Measurements from ENCODE around the gene C12orf54. TPM values are rescaled to one million over a fixed set of nuclear protein-coding genes. Genes with fewer than 3 reads are reported as not detected.
A peak's percentile ranks its signal among the peaks of the same experiment; 100 is the strongest.

C12orf54 gene
- total RNA-seq, 4 donors from 2014 or later: not detected

DNA sequence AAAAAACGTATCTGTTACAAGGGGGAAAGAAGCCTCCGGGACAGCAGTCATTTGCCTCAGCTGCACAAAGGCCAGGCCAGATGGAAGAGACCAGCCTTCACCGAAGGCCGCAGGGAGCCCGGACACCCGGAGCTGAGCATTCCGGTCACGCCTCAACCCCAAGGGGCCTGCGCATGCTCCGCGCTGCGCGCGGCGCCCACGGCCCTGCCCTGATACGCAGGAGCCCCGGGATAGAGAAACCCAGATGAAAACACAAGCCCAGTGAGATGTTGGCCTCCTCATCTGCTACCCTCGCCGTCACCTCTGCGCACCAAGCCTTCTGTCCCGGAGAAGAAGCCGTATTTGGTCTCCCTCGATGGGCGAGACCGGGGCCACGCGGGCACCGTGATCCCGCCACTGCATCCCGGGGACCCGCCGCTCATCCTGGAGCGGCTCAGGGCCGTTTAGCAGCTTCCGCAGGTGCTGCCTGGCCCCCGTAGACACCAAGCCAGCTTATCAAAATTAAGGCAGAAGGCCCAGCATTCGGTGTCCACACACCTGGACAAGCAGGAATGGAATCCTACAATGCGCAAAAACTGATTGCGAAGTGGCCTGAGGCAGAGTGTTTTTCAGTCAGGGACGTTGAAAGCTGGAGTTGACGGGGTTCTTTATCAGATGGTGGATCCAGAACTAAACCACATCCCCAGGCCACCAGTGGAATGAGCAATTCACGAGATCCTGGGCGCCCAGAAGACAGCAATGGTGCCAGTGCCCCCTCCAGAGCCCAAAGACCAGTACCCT lies 45.8 kb downstream of the C12orf54 start:
- Histone ChIP-seq H3K4me1 (no peaks in the 10 kb centered on the region), H3K27ac (no peak overlapping the region), H3K27me3 (no peaks in the 10 kb centered on the region), H3K4me3 (replicated peaks in 1 of 3) (no peak overlapping the region), H3K9me3 (no peaks in the 10 kb centered on the region), H3K36me3 (no peaks in the 10 kb centered on the region)
- no peak for TF ChIP-seq POLR2A (IDR thresholded peaks at IDR 0.05)
- TF ChIP-seq, protein P1, sequence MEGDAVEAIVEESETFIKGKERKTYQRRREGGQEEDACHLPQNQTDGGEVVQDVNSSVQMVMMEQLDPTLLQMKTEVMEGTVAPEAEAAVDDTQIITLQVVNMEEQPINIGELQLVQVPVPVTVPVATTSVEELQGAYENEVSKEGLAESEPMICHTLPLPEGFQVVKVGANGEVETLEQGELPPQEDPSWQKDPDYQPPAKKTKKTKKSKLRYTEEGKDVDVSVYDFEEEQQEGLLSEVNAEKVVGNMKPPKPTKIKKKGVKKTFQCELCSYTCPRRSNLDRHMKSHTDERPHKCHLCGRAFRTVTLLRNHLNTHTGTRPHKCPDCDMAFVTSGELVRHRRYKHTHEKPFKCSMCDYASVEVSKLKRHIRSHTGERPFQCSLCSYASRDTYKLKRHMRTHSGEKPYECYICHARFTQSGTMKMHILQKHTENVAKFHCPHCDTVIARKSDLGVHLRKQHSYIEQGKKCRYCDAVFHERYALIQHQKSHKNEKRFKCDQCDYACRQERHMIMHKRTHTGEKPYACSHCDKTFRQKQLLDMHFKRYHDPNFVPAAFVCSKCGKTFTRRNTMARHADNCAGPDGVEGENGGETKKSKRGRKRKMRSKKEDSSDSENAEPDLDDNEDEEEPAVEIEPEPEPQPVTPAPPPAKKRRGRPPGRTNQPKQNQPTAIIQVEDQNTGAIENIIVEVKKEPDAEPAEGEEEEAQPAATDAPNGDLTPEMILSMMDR (IDR thresholded peaks at IDR 0.05): no peak
- intact Hi-C loops (cut with DNase I): no loop called here
- no peak for DNase-seq
- 91% methylated on average over 34 to 44 of the region's 44 CpGs for WGBS, 2 donors

DNA sequence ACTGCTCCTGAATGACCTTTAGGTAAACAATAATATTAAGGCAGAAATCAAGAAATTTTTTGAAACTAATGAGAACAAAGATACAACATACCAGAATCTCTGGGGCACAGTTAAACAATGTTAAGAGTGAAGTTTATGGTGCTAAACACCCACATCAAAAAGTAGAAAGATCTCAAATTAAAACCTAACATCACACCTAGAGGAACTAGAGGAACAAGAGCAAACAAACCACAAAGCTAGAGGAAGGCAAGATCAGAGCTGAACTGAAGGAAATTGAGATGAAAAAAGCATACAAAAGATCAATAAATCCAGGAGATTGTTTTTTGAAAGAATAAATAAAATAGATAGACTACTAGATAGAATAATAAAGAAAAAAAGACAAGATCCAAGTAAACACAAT lies 50.3 kb downstream of the C12orf54 start:
- intact Hi-C loops (cut with DNase I): no loop called here
- no peak overlapping the region for H3K4me3 ChIP-seq (replicated peaks in 1 of 3)
- H3K36me3 ChIP-seq: no peaks in the 10 kb centered on the region
- no peak overlapping the region for H3K27ac ChIP-seq
- H3K9me3 ChIP-seq: no peaks in the 10 kb centered on the region
- no peak for DNase-seq
- H3K27me3 ChIP-seq: no peaks in the 10 kb centered on the region
- H3K4me1 ChIP-seq: no peaks in the 10 kb centered on the region
- TF ChIP-seq POLR2A (IDR thresholded peaks at IDR 0.05): no peak
- TF ChIP-seq, protein P1 (IDR thresholded peaks at IDR 0.05): no peak

DNA sequence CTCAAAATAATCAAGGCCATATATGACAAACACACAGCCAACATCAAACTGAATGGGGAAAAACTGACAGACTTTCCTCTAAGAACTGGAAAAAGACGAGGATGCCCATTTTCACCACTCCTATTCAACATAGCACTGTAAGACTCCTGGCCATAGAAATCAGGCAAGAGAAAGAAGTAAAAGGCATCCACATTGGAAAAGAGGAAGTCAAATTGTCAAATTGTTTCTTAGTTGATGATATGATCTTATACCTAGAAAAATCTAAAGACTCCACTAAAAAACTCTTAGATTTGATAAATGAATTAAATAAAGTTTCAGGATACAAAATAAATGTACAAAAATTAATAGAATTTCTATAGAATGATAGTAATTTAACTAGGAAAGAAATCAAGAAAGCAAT lies 54.3 kb downstream of the C12orf54 start:
- no peaks in the 10 kb centered on the region for H3K27me3 ChIP-seq
- intact Hi-C loops (cut with DNase I): no loop called here
- WGBS, 2 donors: 94 to 96% methylated on average over 1 of the region's 1 CpG
- H3K9me3 ChIP-seq: no peaks in the 10 kb centered on the region
- H3K4me3 ChIP-seq (replicated peaks in 1 of 3): no peak overlapping the region
- no peak overlapping the region for H3K27ac ChIP-seq
- H3K36me3 ChIP-seq: no peaks in the 10 kb centered on the region
- TF ChIP-seq, protein P1 (IDR thresholded peaks at IDR 0.05): no peak
- TF ChIP-seq POLR2A (IDR thresholded peaks at IDR 0.05): no peak
- no peaks in the 10 kb centered on the region for H3K4me1 ChIP-seq
- no peak for DNase-seq

DNA sequence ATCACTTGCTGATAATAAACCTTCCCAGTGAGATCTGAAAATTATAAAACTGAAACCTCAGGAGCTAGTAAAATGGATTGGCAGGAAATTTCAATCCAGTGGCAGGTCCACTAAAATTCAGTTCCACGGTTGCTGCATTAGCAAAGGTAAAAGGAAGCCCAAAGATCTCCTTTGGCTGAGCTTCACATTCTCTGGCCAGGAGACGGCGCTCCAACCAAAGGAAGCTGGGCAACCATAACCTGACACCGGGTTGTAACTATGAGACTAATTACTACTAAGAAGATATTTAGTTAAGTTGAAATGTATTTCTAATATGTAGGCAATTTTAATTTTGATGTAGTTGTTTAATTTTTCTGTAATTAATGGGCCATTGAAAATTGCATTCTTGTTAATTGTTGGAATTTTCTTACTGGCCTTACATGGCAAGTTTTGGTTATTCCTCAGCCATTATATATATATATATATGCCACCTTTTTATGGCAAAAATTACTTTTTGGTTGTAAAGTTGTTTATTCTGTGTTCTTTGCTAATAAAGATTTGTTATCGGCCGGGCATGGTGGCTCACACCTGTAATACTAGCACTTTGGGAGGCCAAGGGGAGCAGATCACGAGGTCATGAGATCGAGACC lies 60.1 kb downstream of the C12orf54 start:
- no peaks in the 10 kb centered on the region for H3K27me3 ChIP-seq
- TF ChIP-seq, protein P1 (IDR thresholded peaks at IDR 0.05): peak in 4 of 6 experiments; percentile 9 to 51 (median 26)
- TF ChIP-seq POLR2A (IDR thresholded peaks at IDR 0.05): no peak
- H3K27ac ChIP-seq: no peak overlapping the region
- H3K4me1 ChIP-seq: no peaks in the 10 kb centered on the region
- no peaks in the 10 kb centered on the region for H3K9me3 ChIP-seq
- WGBS, 2 donors: 52 to 68% methylated on average over 8 of the region's 8 CpGs
- intact Hi-C loops (cut with DNase I): no loop called here
- H3K4me3 ChIP-seq (replicated peaks in 1 of 3): no peak overlapping the region
- no peaks in the 10 kb centered on the region for H3K36me3 ChIP-seq
- DNase-seq: peak; percentile 4 to 28

DNA sequence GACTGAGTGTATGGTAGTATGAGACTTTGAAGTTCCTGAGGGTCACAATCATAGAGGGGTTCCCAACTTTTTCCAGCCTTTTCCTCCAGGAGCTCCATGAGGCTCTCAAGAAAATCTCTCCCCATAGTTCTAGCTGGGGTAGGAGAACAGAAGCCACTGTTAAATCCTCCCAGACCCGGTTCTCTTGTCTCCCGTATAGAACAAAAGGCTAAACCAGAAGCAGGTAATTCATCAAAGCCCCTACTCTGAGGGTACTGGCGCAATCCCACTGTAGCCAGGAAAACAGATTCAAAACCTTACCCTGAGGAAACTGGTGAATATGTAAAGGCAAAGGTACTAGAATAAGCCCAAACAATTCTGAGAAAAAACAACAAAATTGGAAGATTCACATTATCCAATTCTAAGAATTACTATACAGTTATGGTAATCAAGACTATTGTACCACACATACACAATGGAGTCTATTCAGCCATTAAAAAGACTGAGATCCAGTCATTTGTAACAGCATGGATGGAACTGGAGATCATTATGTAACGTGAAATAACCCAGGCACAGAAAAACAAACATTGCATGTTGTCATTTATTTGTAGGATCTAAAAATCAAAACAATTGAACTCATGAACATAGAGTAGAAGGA lies 63.7 kb downstream of the C12orf54 start:
- Histone ChIP-seq H3K27ac (no peak overlapping the region), H3K4me3 (replicated peaks in 1 of 3) (no peak overlapping the region), H3K36me3 (no peaks in the 10 kb centered on the region), H3K4me1 (no peaks in the 10 kb centered on the region), H3K27me3 (no peaks in the 10 kb centered on the region), H3K9me3 (no peaks in the 10 kb centered on the region)
- TF ChIP-seq, protein P1 (IDR thresholded peaks at IDR 0.05): no peak
- TF ChIP-seq POLR2A (IDR thresholded peaks at IDR 0.05): no peak
- DNase-seq: no peak
- WGBS, 2 donors: 63 to 74% methylated on average over 4 of the region's 4 CpGs
- intact Hi-C loops (cut with DNase I): no loop called here

Data from thyroid gland (tissue), 4 donors.